ENCODE results near the gene TFR2.
"Not testable (repeated sequence)": the region's sequence is repeated elsewhere in the genome, so short reads cannot be mapped to it uniquely, and the experiment has no call there.

Gene TFR2

GRCh38 chr7:100678291-100678984 lies 37.1 kb upstream of the TFR2 start:
- DNase-seq (ENCODE audit: low read depth in 2 of 2): no peak

GRCh38 chr7:100677308-100678267 lies 36.2 kb upstream of the TFR2 start:
- DNase-seq (ENCODE audit: low read depth in 2 of 2): no peak

DNA sequence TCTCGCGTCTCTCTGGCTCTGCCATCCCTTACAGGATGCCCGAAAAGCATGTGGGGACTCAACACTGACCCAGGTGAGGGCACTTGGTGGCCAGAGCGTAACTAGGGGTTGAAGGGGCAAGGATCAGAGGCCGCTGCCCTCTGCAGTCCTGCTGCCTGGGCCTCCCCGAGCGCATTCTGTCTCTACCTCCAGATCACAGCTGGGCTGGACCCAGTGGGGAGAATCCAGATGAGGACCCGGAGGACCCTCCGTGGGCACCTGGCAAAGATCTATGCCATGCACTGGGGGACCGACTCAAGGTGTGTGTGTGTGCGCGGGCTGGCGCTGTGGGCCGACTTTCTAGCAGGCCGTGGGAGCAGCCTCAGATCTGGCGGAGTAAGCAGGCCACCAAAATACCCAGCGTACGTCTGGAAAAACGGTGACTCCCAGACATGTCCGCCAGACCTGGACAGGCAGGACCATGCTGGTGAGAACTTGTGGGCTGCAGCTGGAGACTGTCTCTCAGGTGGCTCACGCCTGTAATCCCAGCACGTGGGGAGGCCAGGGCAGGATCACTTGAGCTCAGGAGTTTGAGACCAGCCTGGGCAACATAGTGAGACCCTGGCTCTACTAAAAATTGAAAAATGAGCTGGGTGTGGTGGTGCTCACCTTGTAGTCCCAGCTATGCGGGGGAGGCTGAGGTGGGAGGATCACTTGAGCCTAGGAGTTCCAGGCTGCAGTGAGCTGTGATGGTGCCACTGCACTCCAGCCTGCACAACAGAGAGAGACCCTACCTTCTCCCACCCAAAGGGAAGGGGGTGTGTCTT lies 35.4 kb upstream of the TFR2 start:
- DNase-seq (ENCODE audit: low read depth in 2 of 2): no peak

DNA sequence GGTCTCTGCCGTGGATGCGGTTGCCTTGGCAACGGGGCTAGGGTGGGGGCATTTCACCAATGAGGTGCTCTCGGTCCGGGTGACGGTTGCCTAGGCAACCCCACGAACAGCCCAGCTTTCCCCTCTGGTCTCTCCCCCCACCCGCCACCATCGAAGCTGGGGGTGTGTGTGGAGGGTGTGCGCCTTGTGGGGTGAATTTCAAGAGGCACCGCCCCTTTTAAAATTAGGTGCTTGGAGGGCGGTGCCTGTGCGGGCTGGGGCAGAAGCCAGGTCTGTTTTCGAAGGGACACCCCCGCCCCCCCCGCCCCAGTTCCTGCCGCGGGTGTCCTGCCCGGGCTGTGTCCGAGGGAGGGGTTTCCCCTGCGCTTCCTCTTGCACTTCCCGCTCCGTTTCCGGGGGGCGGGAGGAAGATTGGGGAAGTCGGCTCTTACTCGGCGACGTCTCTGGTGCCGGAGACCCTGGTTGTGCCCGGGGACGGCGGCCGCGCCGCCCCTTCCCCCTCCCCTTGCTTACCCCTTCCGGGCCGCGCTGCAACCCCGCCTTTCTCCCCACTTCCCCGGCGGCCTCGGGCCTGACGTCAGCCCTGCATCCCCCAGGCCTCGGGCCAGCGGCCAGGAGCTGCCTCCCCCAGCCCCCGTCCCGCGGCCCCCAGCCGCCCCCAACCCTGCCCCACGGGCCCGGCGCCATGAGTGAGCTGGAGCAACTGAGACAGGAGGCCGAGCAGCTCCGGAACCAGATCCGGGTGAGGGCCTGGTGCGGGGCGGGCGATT lies 34.4 kb upstream of the TFR2 start:
- peak; percentile 78 for DNase-seq (ENCODE audit: low read depth in 2 of 2)

- DNase-seq (ENCODE audit: low read depth in 2 of 2): no peak
Observed at GRCh38 chr7:100675105-100675451, 33.7 kb upstream of the TFR2 start.

DNA sequence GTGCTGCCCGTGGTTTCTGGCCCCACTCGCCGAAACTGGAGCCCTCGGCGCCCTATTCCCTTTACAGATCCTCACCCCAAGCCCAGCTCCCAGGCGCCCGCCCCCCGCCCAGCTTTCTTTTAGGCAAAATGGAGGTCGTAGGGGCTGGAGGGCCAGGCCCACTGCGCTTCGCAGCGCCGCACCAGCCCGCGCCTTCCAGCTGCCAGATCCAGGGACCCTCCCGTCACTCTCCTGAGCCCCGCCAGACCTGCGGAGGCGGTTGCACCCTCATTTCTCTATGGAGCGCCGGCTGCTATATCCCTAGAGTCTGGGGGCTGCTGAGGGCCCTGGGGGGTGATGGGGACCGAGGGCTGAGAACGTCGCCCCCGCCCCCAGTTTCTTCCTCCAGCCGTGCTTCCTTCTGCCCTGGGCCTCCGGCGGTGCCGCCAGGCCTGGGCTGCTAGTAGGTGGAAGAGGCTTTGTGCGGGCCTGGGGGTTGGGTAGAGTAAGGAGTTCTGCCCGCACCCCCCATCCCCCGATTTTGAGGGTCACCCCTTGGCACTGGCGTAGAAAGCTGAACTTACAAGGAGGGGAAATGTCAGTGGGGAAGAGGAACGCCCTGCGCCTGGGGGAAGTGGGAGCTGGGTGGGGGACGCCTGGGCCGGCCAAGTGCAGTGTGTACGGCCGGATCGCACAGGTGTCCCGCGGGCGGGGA lies 33.2 kb upstream of the TFR2 start:
- no peak for DNase-seq (ENCODE audit: low read depth in 2 of 2)

- no peak for DNase-seq (ENCODE audit: low read depth in 2 of 2)
Observed at GRCh38 chr7:100673942-100674410, 32.6 kb upstream of the TFR2 start.

- peak; percentile 97 for DNase-seq (ENCODE audit: low read depth in 2 of 2)
Observed at GRCh38 chr7:100673302-100673941, 32.1 kb upstream of the TFR2 start, which contains the start of gene GNB2. Gene GNB2 (plus strand): TSS chr7:100673740. CDS start chr7:100676266, 2,526 bp downstream.

- DNase-seq (ENCODE audit: low read depth in 2 of 2): no peak
Observed at GRCh38 chr7:100671353-100672327, 30.3 kb upstream of the TFR2 start.

DNA sequence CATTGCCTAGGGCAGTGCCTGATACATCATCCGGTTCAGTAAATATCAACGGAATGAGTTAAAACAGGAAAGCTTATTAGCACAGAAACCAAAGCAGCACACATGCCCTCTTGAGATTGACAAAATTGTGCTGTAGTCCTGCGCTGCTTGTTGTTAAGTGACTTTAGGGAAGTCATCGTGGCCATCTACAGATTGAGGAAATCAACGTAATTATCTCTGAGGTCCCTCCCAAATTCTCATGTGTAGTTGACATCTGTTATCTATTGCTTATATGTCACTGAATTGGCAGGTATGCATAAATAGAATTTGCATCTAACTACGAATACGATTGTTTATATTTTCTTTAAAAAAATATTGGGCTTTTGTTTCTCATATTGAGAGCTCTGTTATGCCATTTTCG lies 28.7 kb upstream of the TFR2 start:
- DNase-seq (ENCODE audit: low read depth in 2 of 2): no peak

- not testable (repeated sequence) for DNase-seq (ENCODE audit: low read depth in 2 of 2)
Observed at GRCh38 chr7:100669106-100669505, 27.8 kb upstream of the TFR2 start.

DNA sequence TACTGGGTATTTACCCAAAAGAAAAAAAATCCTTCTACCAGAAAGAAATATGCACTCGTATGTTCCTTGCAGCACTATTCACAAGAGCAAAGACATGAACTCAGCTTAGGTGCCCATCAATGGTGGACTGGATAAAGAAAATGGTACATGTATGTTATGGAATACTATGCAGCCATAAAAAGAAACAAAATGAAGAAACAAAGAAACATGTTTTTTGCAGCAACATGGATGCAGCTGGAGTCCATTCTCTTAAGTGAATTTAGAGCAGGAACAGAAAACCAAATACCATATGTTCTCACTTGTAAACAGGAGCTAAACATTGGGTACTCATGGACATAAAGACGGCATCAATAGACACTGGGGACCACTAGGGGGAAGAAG lies 26.7 kb upstream of the TFR2 start:
- no peak for DNase-seq (ENCODE audit: low read depth in 2 of 2)

DNA sequence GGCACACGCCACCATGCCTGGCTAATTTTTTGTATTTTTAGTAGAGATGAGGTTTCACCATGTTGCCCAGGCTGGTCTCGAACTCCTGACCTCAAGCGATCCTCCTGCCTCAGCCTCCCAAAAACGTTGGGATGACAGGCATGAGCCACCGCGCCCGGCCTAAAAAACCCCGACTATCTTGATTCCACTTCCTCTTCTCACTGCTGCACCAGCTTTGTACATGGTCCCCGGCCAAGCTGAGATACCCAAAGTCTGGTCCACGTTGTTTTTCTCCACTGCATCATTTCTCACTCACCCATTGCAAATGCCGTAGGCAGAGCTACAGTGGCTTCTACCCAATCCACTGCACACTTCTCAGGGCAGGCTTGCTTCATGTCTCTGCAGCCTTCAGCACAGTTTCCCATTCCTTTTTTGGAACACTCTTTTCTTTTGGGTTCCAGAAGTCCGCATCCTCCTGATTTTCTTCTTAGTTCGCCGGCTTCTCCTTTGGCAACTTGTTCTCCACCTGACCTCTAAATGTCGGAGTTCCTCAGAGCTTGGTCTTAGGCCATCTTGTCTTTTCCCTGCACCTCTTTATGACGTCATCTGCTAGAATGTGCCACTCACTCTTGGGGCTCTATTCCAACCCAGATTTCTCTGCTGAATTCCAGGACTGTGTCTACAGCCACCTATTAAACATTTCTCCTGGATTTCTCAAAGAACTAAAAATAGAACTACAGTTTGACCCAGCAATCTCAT lies 26.1 kb upstream of the TFR2 start:
- no peak for DNase-seq (ENCODE audit: low read depth in 2 of 2)

- no peak for DNase-seq (ENCODE audit: low read depth in 2 of 2)
Observed at GRCh38 chr7:100665168-100665726, 23.9 kb upstream of the TFR2 start.

DNA sequence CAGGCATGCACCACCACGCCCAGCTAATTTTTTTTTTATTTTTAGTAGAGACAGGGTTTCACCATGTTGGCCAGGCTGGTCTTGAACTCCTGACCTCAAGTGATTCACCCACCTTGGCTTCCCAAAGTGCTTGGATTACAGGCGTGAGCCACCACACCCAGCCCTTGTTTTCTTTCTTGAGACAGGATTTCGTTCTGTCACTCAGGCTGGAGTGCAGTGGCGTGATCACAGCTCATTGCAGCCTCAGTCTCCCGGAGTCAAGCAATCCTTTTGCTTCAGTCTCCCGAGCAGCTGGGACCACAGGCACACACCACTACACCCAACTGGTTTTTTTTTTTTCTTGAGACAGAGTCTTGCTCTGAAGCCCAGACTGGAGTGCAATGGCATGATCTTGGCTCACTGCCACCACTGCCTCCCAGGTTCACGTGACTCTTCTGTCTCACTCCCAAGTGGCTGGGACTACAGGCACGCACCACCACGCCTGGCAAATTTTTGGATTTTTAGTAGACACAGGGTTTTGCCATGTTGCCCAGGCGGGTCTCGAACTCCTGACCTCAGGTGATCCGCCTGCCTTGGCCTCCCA lies 20.9 kb upstream of the TFR2 start:
- DNase-seq (ENCODE audit: low read depth in 2 of 2): not testable (repeated sequence)

- DNase-seq (ENCODE audit: low read depth in 2 of 2): peak; percentile 41 to 58
Observed at GRCh38 chr7:100655908-100656674, 14.7 kb upstream of the TFR2 start, which contains the start of gene ACTL6B. Gene ACTL6B (minus strand): TSS chr7:100656448. CDS start chr7:100656354, 94 bp downstream.

Measured in stimulated activated CD8-positive, alpha-beta memory T cell treated with anti-CD3 and anti-CD28 coated beads, Interleukin-15, amount 100 ng/mL, for 48 hours (primary cell).